ENCODE data around the gene KCNV2. TPM values are rescaled to one million over a fixed set of nuclear protein-coding genes. Genes with fewer than 3 reads are reported as not detected.
"Not testable (repeated sequence)": the region's sequence is repeated elsewhere in the genome, so short reads cannot be mapped to it uniquely, and the experiment has no call there.

The KCNV2 gene
- total RNA-seq, 2 experiments from 2014 or later = not detected

GRCh38 chr9:2697492-2697891 lies 19.8 kb upstream of the KCNV2 start:
- Mint-ChIP-seq H3K27me3 (no peaks in the 10 kb centered on the region), H3K4me3 (no peak overlapping the region), H3K9me3 (no peaks in the 10 kb centered on the region), H3K27ac (no peak overlapping the region), H3K36me3 (no peaks in the 10 kb centered on the region), H3K4me1 (ENCODE audit: low read depth) (no peaks in the 10 kb centered on the region)
- intact Hi-C loops (cut with micrococcal nuclease) = no loop called here
- CTCF ChIA-PET = no interaction called here
- POLR2A ChIA-PET = no interaction called here
- DNase-seq = no peak

- Mint-ChIP-seq H3K36me3 (no peaks in the 10 kb centered on the region), H3K4me1 (ENCODE audit: low read depth) (no peaks in the 10 kb centered on the region), H3K4me3 (no peak overlapping the region), H3K27ac (no peak overlapping the region), H3K27me3 (no peaks in the 10 kb centered on the region), H3K9me3 (no peaks in the 10 kb centered on the region)
- no peak for DNase-seq
- intact Hi-C loops (cut with micrococcal nuclease) = no loop called here
- POLR2A ChIA-PET = no interaction called here
- CTCF ChIA-PET = no interaction called here
Observed at GRCh38 chr9:2700398-2700797, 16.9 kb upstream of the KCNV2 start.

GRCh38 chr9:2700909-2701550 lies 16.3 kb upstream of the KCNV2 start:
- no peak for DNase-seq
- ChIA-PET CTCF (no interaction called here), POLR2A (no interaction called here)
- Mint-ChIP-seq H3K27ac (no peak overlapping the region), H3K4me1 (ENCODE audit: low read depth) (no peaks in the 10 kb centered on the region), H3K4me3 (no peak overlapping the region), H3K27me3 (no peaks in the 10 kb centered on the region), H3K9me3 (no peaks in the 10 kb centered on the region), H3K36me3 (no peaks in the 10 kb centered on the region)
- intact Hi-C loops (cut with micrococcal nuclease) = no loop called here

- intact Hi-C loops (cut with micrococcal nuclease) = no loop called here
- Mint-ChIP-seq H3K4me1 (ENCODE audit: low read depth) (no peaks in the 10 kb centered on the region), H3K36me3 (peaks cover 2% of the 10 kb centered on the region), H3K4me3 (no peak overlapping the region), H3K27me3 (no peaks in the 10 kb centered on the region), H3K9me3 (peaks cover 6% of the 10 kb centered on the region), H3K27ac (no peak overlapping the region)
- no peak for DNase-seq
- CTCF ChIA-PET = no interaction called here
- POLR2A ChIA-PET = no interaction called here
Observed at GRCh38 chr9:2704504-2704903, 12.8 kb upstream of the KCNV2 start.

- CTCF ChIA-PET; H3K27ac Mint-ChIP-seq; H3K36me3 Mint-ChIP-seq; H3K4me1 Mint-ChIP-seq (ENCODE audit: low read depth); intact Hi-C loops (cut with micrococcal nuclease); H3K9me3 Mint-ChIP-seq; POLR2A ChIA-PET; H3K4me3 Mint-ChIP-seq; DNase-seq; H3K27me3 Mint-ChIP-seq: not testable (repeated sequence)
Observed at GRCh38 chr9:2707256-2707655, 10.1 kb upstream of the KCNV2 start.

GRCh38 chr9:2709645-2710101 lies 7.6 kb upstream of the KCNV2 start:
- POLR2A ChIA-PET = no interaction called here
- Mint-ChIP-seq H3K36me3 (peaks cover 2% of the 10 kb centered on the region), H3K4me3 (no peak overlapping the region), H3K27ac (no peak overlapping the region), H3K9me3 (peaks cover 6% of the 10 kb centered on the region), H3K27me3 (no peaks in the 10 kb centered on the region), H3K4me1 (ENCODE audit: low read depth) (no peaks in the 10 kb centered on the region)
- no peak for DNase-seq
- intact Hi-C loops (cut with micrococcal nuclease) = no loop called here
- CTCF ChIA-PET = no interaction called here

GRCh38 chr9:2711716-2712115 lies 5.6 kb upstream of the KCNV2 start:
- DNase-seq = no peak
- ChIA-PET CTCF (no interaction called here), POLR2A (no interaction called here)
- Mint-ChIP-seq H3K36me3 (peaks cover 2% of the 10 kb centered on the region), H3K4me1 (ENCODE audit: low read depth) (no peaks in the 10 kb centered on the region), H3K9me3 (peaks cover 6% of the 10 kb centered on the region), H3K27ac (no peak overlapping the region), H3K4me3 (no peak overlapping the region), H3K27me3 (no peaks in the 10 kb centered on the region)
- intact Hi-C loops (cut with micrococcal nuclease) = no loop called here

GRCh38 chr9:2718001-2718697 lies 839 bp downstream of the KCNV2 start:
- DNase-seq = no peak
- H3K9me3 Mint-ChIP-seq = peaks cover 8% of the 10 kb centered on the region
- CTCF ChIA-PET = no interaction called here
- no peak overlapping the region for H3K4me3 Mint-ChIP-seq
- POLR2A ChIA-PET = no interaction called here
- H3K36me3 Mint-ChIP-seq = peaks cover 14% of the 10 kb centered on the region
- no peaks in the 10 kb centered on the region for H3K4me1 Mint-ChIP-seq (ENCODE audit: low read depth)
- no peaks in the 10 kb centered on the region for H3K27me3 Mint-ChIP-seq
- intact Hi-C loops (cut with micrococcal nuclease) = no loop called here
- H3K27ac Mint-ChIP-seq = no peak overlapping the region

- ChIA-PET POLR2A (no interaction called here), CTCF (no interaction called here)
- peaks cover 8% of the 10 kb centered on the region for H3K9me3 Mint-ChIP-seq
- H3K4me3 Mint-ChIP-seq = no peak overlapping the region
- peaks cover 14% of the 10 kb centered on the region for H3K36me3 Mint-ChIP-seq
- no peak overlapping the region for H3K27ac Mint-ChIP-seq
- intact Hi-C loops (cut with micrococcal nuclease) = no loop called here
- no peak for DNase-seq
- no peaks in the 10 kb centered on the region for H3K4me1 Mint-ChIP-seq (ENCODE audit: low read depth)
- H3K27me3 Mint-ChIP-seq = no peaks in the 10 kb centered on the region
Observed at GRCh38 chr9:2718698-2719033, 1.4 kb downstream of the KCNV2 start.

GRCh38 chr9:2720179-2720654 lies 2.9 kb downstream of the KCNV2 start:
- Mint-ChIP-seq H3K27me3 (no peaks in the 10 kb centered on the region), H3K36me3 (peaks cover 14% of the 10 kb centered on the region), H3K9me3 (peaks cover 8% of the 10 kb centered on the region), H3K27ac (no peak overlapping the region), H3K4me1 (ENCODE audit: low read depth) (no peaks in the 10 kb centered on the region), H3K4me3 (no peak overlapping the region)
- CTCF ChIA-PET = no interaction called here
- no peak for DNase-seq
- POLR2A ChIA-PET = no interaction called here
- intact Hi-C loops (cut with micrococcal nuclease) = loop anchor here (10.0 kb wide), 1 partner anchor 95 kb away; the partner anchor contains the start of gene VLDLR

- H3K4me3 Mint-ChIP-seq = no peak overlapping the region
- DNase-seq = peak; percentile 11
- H3K9me3 Mint-ChIP-seq = no peaks in the 10 kb centered on the region
- ChIA-PET CTCF (interaction anchor here (0.7 kb wide), 1 partner anchor 590 kb away, joined by 3 read pairs; no protein-coding TSS in a partner anchor), POLR2A (no interaction called here)
- H3K4me1 Mint-ChIP-seq (ENCODE audit: low read depth) = no peaks in the 10 kb centered on the region
- peaks cover 6% of the 10 kb centered on the region for H3K36me3 Mint-ChIP-seq
- intact Hi-C loops (cut with micrococcal nuclease) = loop anchor here (10.0 kb wide), 1 partner anchor 98 kb away; the partner anchor contains the start of gene VLDLR
- no peaks in the 10 kb centered on the region for H3K27me3 Mint-ChIP-seq
- no peak overlapping the region for H3K27ac Mint-ChIP-seq
Observed at GRCh38 chr9:2722715-2723114, 5.4 kb downstream of the KCNV2 start.

- intact Hi-C loops (cut with micrococcal nuclease) = loop anchor here (10.0 kb wide), 1 partner anchor 99 kb away; the partner anchor contains the start of gene VLDLR
- Mint-ChIP-seq H3K27me3 (no peaks in the 10 kb centered on the region), H3K27ac (no peak overlapping the region), H3K4me1 (ENCODE audit: low read depth) (no peaks in the 10 kb centered on the region), H3K36me3 (peaks cover 6% of the 10 kb centered on the region), H3K9me3 (no peaks in the 10 kb centered on the region), H3K4me3 (no peak overlapping the region)
- CTCF ChIA-PET = interaction anchor here (0.7 kb wide), 1 partner anchor 591 kb away, joined by 3 read pairs; no protein-coding TSS in a partner anchor
- POLR2A ChIA-PET = no interaction called here
- no peak for DNase-seq
Observed at GRCh38 chr9:2723376-2724065, 6.2 kb downstream of the KCNV2 start.
